HG02588 (cell line): ENCODE results near the gene PBX1.
"Not testable (repeated sequence)": the region's sequence is repeated elsewhere in the genome, so short reads cannot be mapped to it uniquely, and the experiment has no call there.

Experiments used
- ATAC-seq: cut with Tn5 transposase; IDR thresholded peaks from one replicate; pipeline ENCODE4 v1.9.1; 2021; ENCODE audit warnings: mild to moderate bottlenecking, moderate library complexity; ENCODE audit not compliant: unreplicated experiment

The PBX1 gene

DNA sequence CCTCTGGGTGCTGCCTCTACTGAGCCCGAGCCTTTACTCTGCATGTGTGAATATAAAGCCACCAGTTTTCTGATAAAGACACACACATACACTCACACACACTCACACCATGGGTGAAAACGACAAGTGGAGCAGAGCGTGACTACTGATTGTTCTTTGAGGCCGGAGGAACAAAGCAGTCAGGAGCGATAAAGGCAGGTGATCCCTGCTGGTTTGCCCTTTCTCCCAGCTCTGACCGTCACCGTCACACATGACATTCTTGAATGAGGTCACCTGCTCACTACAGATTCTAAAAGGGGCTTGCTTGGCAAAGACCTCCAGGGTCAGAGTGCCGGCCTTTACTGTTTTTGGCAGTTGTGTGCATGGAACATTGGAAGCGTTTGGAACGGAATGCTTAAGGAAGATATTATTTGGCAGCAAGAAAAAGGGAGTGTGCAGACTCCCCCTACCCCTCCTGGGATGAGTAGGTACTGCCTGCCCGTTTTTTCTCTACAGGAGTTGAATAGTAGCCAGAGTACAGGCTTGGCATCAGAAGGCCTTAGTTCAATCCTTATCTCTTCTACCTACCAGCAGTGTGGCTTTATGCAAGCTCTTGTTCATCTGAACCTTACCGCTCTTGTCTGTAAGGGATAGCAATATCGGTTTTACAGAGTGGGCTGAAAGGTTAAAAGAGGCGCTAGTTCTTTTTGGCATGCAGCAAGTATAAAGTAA lies 79.7 kb downstream of the PBX1 start:
- no peak for ATAC-seq

DNA sequence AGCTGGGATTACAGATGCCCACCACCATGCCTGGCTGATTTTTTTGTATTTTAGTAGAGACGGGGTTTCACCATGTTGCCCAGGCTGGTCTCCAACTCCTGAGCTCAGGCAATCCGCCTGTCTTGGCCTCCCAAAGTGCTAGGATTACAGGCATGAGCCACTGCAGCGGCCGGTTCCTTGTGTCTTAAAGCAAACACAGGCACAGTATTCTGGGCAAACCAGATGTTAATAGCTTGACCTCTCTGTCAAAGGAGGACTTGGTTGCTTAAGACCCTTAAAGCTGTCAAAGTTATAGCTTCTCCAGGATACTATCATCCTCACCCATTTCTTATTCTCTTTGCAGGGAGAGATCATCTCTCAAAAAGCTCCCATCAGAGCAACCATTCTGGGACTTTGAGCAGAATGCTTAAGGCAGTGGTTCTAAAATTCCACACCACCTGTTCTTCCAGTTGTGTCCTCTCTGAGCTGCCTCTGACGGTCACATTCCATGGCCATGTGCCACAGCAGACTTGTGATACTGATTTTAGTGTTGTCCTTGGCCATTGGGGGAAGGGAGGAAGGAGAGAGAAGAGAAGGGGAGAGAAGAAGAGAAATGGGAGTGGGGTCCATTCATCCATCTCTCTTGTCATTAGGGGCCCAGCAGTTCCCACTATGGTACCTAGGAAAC lies 81.8 kb downstream of the PBX1 start:
- ATAC-seq: no peak

GRCh38 chr1:164641353-164641730 lies 82.4 kb downstream of the PBX1 start:
- no peak for ATAC-seq

DNA sequence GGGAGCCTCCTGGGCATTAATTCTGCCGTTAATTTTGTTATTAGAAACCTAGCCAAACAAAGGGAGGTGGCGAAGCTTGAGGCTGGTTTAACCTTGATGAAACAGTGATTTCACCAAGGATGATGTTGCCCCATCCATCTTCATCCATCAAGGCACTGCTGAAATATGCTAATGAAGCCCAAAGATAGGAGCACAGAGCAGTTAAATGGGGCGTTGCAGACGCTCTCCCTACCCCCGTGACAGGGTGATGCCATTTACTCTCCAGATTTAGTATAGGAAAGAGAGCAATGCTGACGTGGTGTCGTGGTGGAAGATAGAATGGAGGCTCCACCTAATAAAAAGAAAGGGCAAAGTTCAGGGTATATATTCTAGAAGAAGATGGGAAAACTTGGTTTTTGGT lies 84.0 kb downstream of the PBX1 start:
- ATAC-seq: no peak

DNA sequence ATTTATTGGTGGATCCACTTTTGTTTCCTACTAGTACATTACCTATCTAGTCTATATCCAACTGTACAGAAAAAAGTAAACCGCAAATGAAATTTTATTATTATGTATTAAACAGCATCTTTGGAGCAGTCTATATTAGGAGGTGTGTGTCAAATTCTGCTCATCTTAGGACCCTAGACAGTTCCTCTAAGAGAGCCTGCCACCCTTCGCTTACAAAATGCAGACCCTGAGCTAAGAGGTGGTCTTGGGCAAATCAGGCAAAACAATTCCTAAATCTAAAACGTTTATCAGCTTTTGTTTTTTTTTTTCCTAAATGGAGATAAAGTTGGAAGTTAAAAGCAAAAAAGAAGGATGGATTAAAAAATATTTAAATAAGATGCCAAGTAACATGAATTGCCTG lies 85.3 kb downstream of the PBX1 start:
- ATAC-seq: no peak

- no peak for ATAC-seq
Observed at GRCh38 chr1:164644774-164645644, 86.0 kb downstream of the PBX1 start.

- no peak for ATAC-seq
Observed at GRCh38 chr1:164645921-164646320, 86.9 kb downstream of the PBX1 start.

- no peak for ATAC-seq
Observed at GRCh38 chr1:164647211-164647610, 88.2 kb downstream of the PBX1 start.

- ATAC-seq: no peak
Observed at GRCh38 chr1:164648636-164649035, 89.7 kb downstream of the PBX1 start.

- ATAC-seq: no peak
Observed at GRCh38 chr1:164649146-164649545, 90.2 kb downstream of the PBX1 start.

DNA sequence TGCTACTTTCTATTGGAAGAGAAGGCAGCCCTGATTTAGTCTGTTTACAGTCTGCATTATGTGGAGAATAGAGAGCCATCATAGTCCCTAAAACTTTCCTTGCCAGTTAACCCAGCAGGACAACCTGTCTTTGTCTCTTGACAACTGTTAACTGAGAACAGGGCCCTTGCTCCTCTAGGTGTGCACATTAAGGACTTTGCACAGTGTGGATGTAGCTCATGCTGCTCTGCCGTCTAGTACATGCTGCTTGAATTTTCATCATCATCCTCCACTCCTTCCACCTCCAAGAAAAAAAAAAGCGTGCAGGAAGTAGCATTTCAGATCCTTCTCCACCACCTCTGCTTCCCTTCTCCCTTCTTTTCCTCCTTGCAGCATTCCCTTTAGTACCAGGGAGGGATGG lies 91.5 kb downstream of the PBX1 start:
- no peak for ATAC-seq

GRCh38 chr1:164651351-164651951 lies 92.5 kb downstream of the PBX1 start:
- ATAC-seq: no peak

- ATAC-seq: not testable (repeated sequence)
Observed at GRCh38 chr1:164652969-164653368, 94.0 kb downstream of the PBX1 start.

DNA sequence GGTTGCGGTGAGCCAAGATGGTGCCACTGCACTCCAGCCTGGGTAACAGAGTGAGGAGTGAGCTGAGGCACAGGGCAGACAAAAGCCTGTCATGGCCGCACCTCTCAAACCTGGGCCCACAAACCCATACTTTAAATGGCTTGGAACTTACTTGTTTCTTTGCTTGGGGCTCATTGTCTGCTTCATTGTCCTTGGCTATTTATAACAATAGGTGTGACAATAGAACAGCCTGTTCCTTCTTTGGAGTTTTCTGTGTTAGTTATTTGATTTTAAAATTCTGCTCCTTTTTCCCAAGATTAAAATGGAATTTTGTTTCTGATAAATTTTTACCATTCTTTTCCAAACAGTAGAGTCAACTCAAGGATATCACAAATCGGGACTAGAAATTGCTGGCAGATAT lies 94.7 kb downstream of the PBX1 start:
- no peak for ATAC-seq

GRCh38 chr1:164654200-164654599 lies 95.2 kb downstream of the PBX1 start:
- ATAC-seq: no peak

DNA sequence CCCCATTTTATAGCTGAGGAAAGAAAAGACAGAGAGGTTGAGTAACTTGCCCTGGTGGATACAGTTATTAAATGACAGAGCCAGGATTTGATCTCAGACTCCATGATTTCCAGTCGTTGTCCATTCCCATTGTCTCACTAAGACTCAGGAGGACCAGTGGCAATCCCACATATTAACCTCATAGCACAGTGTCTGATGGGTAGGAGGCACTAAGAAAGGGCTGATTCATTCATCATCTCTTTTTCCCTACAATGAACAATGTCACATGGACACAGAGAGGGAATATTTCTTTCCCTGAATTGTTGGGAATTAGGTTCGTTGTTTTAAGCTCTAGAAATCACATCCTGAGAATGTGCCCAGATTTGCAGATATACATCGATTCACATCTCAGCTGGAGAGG lies 99.9 kb downstream of the PBX1 start:
- no peak for ATAC-seq

DNA sequence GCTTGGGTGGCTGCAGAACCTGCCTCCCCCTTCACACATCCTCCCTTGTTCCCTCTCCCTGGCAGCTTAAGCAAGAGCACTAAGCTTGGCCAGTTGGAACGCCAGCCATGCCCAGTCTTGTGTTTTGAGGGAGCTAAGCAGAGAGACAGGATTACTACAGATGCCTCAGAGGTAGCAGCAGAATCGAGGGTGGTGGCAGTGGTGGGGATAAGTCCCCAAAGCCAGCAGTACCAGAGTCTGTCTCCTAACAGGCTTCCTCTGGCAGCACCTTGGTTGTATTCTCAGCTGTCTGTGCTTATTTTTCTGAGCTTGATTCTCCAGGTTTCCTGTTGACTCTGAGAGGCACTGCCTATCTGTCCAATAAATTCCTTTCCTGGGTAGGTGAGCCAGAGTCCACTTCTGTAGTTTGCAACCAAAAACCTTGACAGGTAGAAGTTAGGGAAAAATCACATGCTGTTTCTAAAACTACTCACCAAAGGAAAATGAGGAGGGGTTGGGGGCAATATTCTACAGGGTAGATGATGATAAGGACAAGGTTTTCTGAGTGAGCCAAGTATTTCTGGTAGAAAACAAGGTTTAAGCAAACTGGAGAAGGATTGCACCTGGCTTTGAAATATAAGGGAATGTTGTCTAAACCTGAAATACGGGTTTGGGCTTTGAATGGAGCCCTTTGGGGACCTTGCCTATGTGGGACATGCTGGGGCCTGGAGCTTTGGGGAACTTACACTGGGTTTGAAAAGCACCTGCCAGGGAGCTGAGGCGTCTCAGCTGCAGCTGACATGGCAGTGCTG lies 100.8 kb downstream of the PBX1 start:
- ATAC-seq: no peak

DNA sequence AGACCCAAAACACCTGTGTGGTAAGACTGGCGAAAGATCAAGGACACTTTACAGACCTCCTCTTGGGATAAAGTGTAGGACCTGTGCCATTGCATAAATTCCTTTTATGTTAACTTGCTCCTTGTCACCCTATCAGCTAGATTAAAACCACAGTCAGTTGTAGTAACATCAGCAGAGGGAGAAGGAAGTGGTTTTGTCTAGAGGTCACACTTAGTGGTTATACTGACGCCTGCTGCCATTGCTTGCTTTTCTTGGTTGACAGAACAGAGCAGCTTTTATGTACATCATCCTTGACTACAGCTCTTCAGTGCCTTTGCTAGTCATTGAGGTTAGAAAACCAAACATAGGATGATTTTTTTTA lies 101.4 kb downstream of the PBX1 start:
- ATAC-seq: no peak

DNA sequence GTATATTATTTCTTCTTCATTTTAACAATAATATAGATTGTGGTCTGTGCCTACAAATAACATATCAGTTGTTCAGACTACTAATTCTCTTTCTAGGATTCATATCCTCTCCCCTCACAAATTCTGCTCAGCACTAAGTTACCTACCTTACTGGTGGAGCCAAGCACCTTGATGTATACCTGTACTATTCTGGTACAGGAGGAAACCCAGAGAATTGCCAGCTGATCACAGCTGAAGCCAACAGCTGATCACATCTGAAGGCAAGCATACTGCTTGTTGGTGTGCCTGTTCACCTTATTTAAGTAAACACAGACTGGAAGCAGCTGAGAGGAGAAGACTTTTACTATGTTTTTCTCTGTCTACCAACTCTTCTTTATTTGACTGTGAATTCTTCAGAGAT lies 101.8 kb downstream of the PBX1 start:
- ATAC-seq: no peak

GRCh38 chr1:164662462-164662861 lies 103.5 kb downstream of the PBX1 start:
- no peak for ATAC-seq

GRCh38 chr1:164662955-164663354 lies 104.0 kb downstream of the PBX1 start:
- ATAC-seq: no peak
